ENCODE results near the gene ATP6V1G1. TPM values are rescaled to one million over a fixed set of nuclear protein-coding genes. Genes with fewer than 3 reads are reported as not detected.

ATP6V1G1 gene
- total RNA-seq, 1 donor from 2014 or later, result 111 TPM

DNA sequence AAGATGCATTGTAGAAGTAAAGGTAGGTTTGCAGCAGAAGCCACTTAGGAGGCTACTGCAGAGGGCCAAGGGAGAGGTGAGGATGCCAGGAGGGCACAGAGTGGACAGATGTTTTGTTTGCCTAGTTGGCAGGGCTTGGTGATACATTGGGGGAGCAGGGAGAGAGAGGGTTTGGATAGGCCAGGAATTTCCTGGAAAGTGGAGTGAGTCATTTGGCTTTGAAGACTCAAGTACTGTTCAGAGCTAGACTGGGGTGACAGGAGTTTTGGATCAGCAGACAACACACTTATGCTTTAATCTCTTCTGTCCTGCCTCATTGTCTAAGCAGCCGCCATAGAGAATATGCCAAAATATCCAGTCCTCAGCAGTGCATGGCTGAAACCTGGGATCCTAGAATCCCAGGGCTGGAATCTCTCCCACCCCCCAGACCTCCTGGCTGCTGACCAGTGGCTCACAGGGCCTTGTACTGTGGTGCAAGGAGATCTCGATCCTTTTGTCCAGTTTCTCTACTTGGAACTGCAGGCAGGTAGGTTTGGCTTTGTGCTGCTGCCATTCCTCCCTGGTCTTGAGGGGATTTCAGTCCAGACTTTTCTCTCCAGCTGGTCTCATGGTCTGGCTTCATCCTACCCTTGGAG is 34.5 kb downstream of the ATP6V1G1 start:
- H3K4me3 Mint-ChIP-seq, result no peak overlapping the region
- no peaks in the 10 kb centered on the region for H3K9me3 Mint-ChIP-seq
- peaks cover 3% of the 10 kb centered on the region for H3K36me3 Mint-ChIP-seq (ENCODE audit: low read depth)
- no peak for DNase-seq (ENCODE audit: low read depth, low spot score)
- H3K4me1 Mint-ChIP-seq, result no peaks in the 10 kb centered on the region
- no peaks in the 10 kb centered on the region for H3K27me3 Mint-ChIP-seq (ENCODE audit: low read depth)
- TF ChIP-seq, protein P1, sequence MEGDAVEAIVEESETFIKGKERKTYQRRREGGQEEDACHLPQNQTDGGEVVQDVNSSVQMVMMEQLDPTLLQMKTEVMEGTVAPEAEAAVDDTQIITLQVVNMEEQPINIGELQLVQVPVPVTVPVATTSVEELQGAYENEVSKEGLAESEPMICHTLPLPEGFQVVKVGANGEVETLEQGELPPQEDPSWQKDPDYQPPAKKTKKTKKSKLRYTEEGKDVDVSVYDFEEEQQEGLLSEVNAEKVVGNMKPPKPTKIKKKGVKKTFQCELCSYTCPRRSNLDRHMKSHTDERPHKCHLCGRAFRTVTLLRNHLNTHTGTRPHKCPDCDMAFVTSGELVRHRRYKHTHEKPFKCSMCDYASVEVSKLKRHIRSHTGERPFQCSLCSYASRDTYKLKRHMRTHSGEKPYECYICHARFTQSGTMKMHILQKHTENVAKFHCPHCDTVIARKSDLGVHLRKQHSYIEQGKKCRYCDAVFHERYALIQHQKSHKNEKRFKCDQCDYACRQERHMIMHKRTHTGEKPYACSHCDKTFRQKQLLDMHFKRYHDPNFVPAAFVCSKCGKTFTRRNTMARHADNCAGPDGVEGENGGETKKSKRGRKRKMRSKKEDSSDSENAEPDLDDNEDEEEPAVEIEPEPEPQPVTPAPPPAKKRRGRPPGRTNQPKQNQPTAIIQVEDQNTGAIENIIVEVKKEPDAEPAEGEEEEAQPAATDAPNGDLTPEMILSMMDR (conservative IDR thresholded peaks at IDR 0.05), result no peak
- H3K27ac Mint-ChIP-seq (ENCODE audit: unreplicated experiment), result no peak overlapping the region

DNA sequence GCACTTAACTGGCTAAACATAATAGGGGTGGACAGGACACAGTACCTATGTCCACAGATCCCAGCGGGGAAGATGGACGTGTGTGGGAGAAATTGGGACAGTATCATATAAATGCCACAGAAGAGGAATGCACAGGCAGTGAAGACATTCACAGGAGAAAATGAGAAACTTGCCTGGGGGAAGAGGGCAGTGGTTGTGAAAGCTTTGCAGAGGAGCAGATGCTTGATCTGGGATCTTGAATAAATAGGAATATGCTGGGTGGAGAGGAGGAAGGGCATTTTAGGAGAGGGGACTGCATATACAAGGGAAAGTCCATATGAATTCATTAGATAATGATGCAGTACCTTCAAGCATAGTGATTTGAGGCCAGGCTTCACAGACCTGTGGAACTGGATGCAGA is 37.1 kb downstream of the ATP6V1G1 start:
- no peak overlapping the region for H3K4me3 Mint-ChIP-seq
- no peak for DNase-seq (ENCODE audit: low read depth, low spot score)
- H3K4me1 Mint-ChIP-seq, result no peaks in the 10 kb centered on the region
- H3K27ac Mint-ChIP-seq (ENCODE audit: unreplicated experiment), result no peak overlapping the region
- TF ChIP-seq, protein P1 (conservative IDR thresholded peaks at IDR 0.05), result no peak
- H3K27me3 Mint-ChIP-seq (ENCODE audit: low read depth), result no peaks in the 10 kb centered on the region
- H3K36me3 Mint-ChIP-seq (ENCODE audit: low read depth), result no peaks in the 10 kb centered on the region
- no peaks in the 10 kb centered on the region for H3K9me3 Mint-ChIP-seq

DNA sequence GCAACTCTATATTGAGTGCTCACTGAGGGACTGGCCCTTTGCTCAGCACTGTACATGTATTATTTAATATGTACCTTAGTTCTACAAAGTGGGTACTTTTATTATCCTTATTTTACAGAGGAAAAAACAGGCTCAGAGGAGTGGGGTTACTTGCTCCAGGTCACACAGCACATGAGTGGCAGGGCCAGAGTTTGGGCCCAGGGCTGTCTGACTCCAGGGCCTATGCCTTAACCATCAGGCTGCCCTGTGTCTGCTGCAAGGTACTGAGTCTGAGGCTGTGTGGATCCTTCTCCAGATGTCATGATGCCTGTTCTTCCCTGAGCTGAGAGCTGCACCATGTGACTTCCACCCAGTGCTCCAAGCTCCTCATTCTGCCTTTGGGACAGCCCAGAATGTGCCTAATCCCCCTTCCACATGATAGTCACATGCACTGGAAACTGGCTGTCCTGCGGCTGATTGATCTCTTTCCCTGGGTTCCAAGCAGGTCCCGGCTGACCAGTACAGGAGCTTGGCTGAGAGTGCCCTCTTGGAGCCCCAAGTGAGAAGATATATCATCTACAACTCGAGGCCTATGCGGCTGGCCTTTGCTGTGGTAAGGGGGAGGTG is 38.9 kb downstream of the ATP6V1G1 start:
- H3K27me3 Mint-ChIP-seq (ENCODE audit: low read depth), result no peaks in the 10 kb centered on the region
- no peak for DNase-seq (ENCODE audit: low read depth, low spot score)
- H3K4me3 Mint-ChIP-seq, result no peak overlapping the region
- H3K36me3 Mint-ChIP-seq (ENCODE audit: low read depth), result no peaks in the 10 kb centered on the region
- H3K4me1 Mint-ChIP-seq, result no peaks in the 10 kb centered on the region
- TF ChIP-seq, protein P1 (conservative IDR thresholded peaks at IDR 0.05), result no peak
- H3K9me3 Mint-ChIP-seq, result no peaks in the 10 kb centered on the region
- H3K27ac Mint-ChIP-seq (ENCODE audit: unreplicated experiment), result peak overlapping the region; percentile 71

- H3K4me3 Mint-ChIP-seq, result no peak overlapping the region
- H3K27me3 Mint-ChIP-seq (ENCODE audit: low read depth), result no peaks in the 10 kb centered on the region
- H3K36me3 Mint-ChIP-seq (ENCODE audit: low read depth), result no peaks in the 10 kb centered on the region
- no peaks in the 10 kb centered on the region for H3K9me3 Mint-ChIP-seq
- TF ChIP-seq, protein P1 (conservative IDR thresholded peaks at IDR 0.05), result no peak
- DNase-seq (ENCODE audit: low read depth, low spot score), result no peak
- no peaks in the 10 kb centered on the region for H3K4me1 Mint-ChIP-seq
- no peak overlapping the region for H3K27ac Mint-ChIP-seq (ENCODE audit: unreplicated experiment)
These were observed 40.0 kb downstream of the ATP6V1G1 start for GRCh38 chr9:114627553-114627952.

- H3K27ac Mint-ChIP-seq (ENCODE audit: unreplicated experiment), result no peak overlapping the region
- no peaks in the 10 kb centered on the region for H3K36me3 Mint-ChIP-seq (ENCODE audit: low read depth)
These were observed 42.1 kb downstream of the ATP6V1G1 start for GRCh38 chr9:114629563-114630090.

More at GRCh38 chr9:114629563-114630090, 42.1 kb downstream of the ATP6V1G1 start:
- Mint-ChIP-seq H3K4me1 (no peaks in the 10 kb centered on the region), H3K27me3 (ENCODE audit: low read depth) (no peaks in the 10 kb centered on the region), H3K9me3 (no peaks in the 10 kb centered on the region), H3K4me3 (no peak overlapping the region)
- DNase-seq (ENCODE audit: low read depth, low spot score), result no peak
- TF ChIP-seq, protein P1 (conservative IDR thresholded peaks at IDR 0.05), result no peak
